ENCODE data around the gene MPC1.
"Not testable (repeated sequence)": the region's sequence is repeated elsewhere in the genome, so short reads cannot be mapped to it uniquely, and the experiment has no call there.

The MPC1 gene

DNA sequence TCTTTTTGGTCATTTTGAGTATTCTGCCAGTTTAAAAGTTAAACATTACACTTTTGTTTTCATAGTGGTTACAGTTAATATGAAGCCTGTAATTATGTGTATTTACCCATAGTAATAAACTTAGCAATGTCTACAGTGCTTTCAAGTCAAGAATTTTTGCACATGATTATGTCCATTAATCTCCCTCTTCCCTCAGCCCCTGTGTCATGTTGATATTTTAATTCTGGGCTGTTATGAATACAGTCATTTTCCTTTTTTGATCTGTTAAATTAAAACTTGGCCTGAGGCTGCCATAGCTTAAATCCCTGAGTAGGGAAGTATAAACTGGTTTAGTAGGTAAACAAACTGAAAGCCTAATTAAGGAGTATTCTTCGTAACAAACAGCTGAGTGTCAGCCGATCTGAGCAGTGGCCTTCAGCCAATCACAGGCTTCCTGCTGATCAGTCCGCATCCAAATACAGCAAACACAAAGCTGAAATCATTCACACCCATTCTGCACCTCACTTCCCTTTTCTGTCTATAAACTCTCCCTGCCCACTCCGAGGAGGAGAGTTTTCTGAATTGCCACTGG, 30.9 kb downstream of the MPC1 start:
- TF ChIP-seq, protein P1, sequence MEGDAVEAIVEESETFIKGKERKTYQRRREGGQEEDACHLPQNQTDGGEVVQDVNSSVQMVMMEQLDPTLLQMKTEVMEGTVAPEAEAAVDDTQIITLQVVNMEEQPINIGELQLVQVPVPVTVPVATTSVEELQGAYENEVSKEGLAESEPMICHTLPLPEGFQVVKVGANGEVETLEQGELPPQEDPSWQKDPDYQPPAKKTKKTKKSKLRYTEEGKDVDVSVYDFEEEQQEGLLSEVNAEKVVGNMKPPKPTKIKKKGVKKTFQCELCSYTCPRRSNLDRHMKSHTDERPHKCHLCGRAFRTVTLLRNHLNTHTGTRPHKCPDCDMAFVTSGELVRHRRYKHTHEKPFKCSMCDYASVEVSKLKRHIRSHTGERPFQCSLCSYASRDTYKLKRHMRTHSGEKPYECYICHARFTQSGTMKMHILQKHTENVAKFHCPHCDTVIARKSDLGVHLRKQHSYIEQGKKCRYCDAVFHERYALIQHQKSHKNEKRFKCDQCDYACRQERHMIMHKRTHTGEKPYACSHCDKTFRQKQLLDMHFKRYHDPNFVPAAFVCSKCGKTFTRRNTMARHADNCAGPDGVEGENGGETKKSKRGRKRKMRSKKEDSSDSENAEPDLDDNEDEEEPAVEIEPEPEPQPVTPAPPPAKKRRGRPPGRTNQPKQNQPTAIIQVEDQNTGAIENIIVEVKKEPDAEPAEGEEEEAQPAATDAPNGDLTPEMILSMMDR (IDR thresholded peaks at IDR 0.05; ENCODE audit: low read depth, low read length, missing control alignments): no peak
- H3K4me3 ChIP-seq (replicated peaks; ENCODE audit: low read depth, low read length): no peak overlapping the region
- DNase-seq (ENCODE audit: extremely low read depth, low read depth): no peak

DNA sequence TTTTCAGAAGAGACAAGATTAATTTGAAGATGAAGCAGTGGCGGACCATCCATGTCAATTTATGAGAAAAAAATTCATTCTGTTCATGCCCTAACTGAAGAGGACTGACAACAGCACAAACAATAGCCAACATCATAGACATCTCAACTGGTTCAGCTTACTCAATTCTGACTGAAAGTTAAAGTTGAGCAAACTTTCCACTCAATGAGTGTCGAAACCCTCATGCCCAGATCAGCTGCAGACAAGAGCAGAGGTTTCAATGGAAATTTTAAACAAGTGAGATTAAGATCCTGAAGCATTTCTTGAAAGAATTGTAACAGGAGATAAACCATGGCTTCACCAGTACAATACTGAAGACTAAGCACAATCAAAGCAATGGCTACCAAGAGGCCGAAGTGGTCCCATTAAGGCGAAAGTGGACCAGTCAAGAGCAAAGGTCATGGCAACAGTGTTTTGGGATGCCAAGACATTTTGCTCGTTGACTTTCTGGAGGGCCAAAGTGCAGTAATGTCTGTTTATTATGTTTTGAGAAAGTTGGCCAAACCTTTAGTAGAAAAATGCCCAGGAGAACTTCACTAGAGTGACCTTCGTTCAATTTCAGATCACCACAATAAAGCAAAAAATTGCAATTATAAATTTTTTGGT, 34.3 kb downstream of the MPC1 start:
- no peak for DNase-seq (ENCODE audit: extremely low read depth, low read depth)
- TF ChIP-seq, protein P1 (IDR thresholded peaks at IDR 0.05; ENCODE audit: low read depth, low read length, missing control alignments): no peak
- no peak overlapping the region for H3K4me3 ChIP-seq (replicated peaks; ENCODE audit: low read depth, low read length)

DNA sequence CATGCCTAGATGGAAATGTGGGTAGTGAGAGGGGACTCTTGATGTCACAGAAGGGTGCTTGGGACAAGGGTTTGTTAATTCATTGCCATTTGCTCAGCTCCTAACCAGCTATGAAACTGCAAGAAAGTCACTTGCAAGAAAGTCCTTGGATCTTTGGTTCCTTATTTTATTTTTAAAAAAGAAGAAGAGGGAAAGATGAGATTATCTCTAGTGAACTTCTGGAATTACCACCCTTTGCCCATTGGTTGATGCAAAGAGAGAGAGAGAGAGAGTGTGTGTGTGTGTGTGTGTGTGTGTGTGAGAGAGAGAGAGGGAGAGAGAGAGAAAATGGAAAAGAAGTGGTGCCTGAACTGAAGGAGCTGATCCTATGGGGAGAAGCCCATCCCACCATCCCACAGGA, 35.8 kb downstream of the MPC1 start:
- H3K4me3 ChIP-seq (replicated peaks; ENCODE audit: low read depth, low read length): no peak overlapping the region
- DNase-seq (ENCODE audit: extremely low read depth, low read depth): no peak
- TF ChIP-seq, protein P1 (IDR thresholded peaks at IDR 0.05; ENCODE audit: low read depth, low read length, missing control alignments): no peak

DNA sequence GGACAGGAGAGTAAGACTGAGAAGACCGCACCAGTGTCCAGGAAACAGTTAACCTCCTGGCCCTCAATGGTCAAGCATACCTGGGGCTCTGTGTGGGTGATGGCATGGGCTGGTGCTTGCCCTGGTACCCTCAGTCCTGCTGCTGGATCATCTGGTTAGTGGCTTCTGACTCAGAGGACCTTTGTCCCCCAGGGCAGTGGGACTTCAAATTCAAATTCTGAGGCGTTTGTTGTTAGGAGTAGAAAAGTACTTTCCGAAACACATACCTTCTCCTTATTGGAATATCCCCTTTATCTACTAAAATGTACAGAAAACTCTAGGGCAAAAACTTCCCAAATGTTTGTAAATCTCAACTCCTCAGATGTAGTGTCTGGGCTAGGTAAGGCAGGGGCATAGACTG, 36.3 kb downstream of the MPC1 start:
- no peak for DNase-seq (ENCODE audit: extremely low read depth, low read depth)
- TF ChIP-seq, protein P1 (IDR thresholded peaks at IDR 0.05; ENCODE audit: low read depth, low read length, missing control alignments): no peak
- no peak overlapping the region for H3K4me3 ChIP-seq (replicated peaks; ENCODE audit: low read depth, low read length)

DNA sequence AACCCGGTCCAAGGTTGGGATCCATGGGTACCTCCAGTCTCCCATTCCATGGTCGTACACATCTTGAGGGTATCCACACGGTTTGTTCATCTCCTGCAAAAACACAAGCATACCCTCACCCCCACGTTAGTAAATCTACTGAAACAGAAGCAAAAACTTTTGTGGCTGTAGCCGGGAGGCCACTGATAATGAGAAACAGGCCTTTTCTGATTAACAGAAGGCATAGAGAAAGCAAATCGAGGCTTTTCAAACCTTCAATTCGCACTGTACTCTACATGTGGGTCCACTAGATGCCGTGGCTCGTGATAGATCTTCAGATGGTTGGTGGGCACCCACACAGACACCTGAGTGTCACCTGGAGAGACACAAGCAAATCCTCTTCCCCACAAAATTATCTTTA, 37.1 kb downstream of the MPC1 start:
- not testable (repeated sequence) for DNase-seq (ENCODE audit: extremely low read depth, low read depth); H3K4me3 ChIP-seq (replicated peaks; ENCODE audit: low read depth, low read length)

DNA sequence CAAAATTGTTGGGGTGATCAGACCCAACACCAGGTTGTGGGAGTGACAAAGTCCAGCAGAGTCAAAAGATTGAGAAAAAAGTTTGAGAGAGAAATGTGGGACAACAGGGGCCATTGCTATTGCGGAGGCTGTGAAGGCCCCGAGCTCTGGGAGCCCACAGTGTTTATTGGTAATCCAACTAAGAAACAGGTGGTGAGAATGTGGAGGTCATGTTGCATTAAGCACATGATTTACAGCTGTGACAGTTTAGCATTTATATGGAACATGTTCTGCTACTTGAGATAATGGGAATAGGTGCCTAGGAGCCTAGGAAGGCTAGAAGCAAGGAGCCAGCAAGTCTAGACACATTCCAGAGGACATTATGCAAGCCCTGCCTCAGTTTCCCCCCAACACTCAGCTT, 37.8 kb downstream of the MPC1 start:
- not testable (repeated sequence) for H3K4me3 ChIP-seq (replicated peaks; ENCODE audit: low read depth, low read length); DNase-seq (ENCODE audit: extremely low read depth, low read depth)

DNA sequence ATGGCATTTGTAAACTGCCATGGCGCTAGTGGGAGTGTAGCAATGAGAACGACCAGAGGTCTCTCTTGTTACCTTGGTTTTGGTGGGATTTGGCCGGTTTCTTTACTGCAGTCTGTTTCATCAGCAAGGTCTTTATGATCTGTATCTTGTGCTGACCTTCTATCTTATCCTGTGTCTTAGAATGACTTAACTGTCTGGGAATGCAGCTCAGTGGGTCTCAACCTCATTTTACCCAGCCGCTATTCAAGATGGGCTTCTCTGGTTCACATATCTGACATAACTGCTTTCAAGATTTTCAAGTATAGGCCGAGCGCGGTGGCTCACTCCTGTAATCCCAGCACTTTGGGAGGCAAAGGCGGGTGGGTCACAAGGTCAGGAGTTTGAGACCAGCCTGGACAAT, 38.5 kb downstream of the MPC1 start:
- TF ChIP-seq, protein P1 (IDR thresholded peaks at IDR 0.05; ENCODE audit: low read depth, low read length, missing control alignments): no peak
- H3K4me3 ChIP-seq (replicated peaks; ENCODE audit: low read depth, low read length): no peak overlapping the region
- DNase-seq (ENCODE audit: extremely low read depth, low read depth): no peak

DNA sequence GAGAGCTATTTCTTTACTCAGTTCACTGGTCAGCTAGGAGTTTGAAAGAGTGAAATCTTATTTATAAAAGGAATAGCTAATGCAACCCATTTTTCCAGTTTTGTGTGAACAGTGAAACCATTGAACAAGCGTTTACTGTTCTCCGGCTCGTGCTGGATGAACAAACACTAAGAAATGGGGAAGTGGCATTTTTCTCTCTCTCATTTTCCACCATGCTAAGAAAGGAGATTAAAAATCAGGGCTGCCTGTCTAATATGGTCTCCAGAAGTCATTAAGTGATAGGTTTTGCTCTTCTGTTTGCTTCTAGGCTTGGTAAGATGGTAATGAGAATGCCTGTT, 39.6 kb downstream of the MPC1 start:
- H3K4me3 ChIP-seq (replicated peaks; ENCODE audit: low read depth, low read length): peak overlapping the region; percentile 96
- no peak for DNase-seq (ENCODE audit: extremely low read depth, low read depth)
- TF ChIP-seq, protein P1 (IDR thresholded peaks at IDR 0.05; ENCODE audit: low read depth, low read length, missing control alignments): no peak
